Karpas-422 (cell line): ENCODE measurements around the gene ELAVL2. TPM values are rescaled to one million over a fixed set of nuclear protein-coding genes. Genes with fewer than 3 reads are reported as not detected.

Source experiments
- DNase-seq: peaks from one replicate; pipeline ENCODE4 v3.0.0-alpha.2; 2015
- H2AFZ ChIP-seq: fragments of 200-600 bp; sonication (generic); 2 replicates; pipeline ENCODE4 v1.6.1; 2014; ENCODE audit warnings: antibody characterized with exemption, low read length, mixed read lengths
- H3K27ac ChIP-seq: fragments of 200-600 bp; sonication (generic); 2 replicates; pipeline ENCODE4 v1.5.1; 2014; ENCODE audit warnings: mild to moderate bottlenecking, low read length, moderate library complexity
- H3K27me3 ChIP-seq: fragments of 200-600 bp; sonication (generic); 2 replicates; pipeline ENCODE4 v1.6.1; 2014; ENCODE audit warnings: low read length, mixed read lengths
- H3K36me3 ChIP-seq: fragments of 200-600 bp; sonication (generic); 2 replicates; pipeline ENCODE4 v1.6.1; 2014; ENCODE audit warnings: low read length, mixed read lengths; ENCODE audit not compliant: insufficient read depth
- H3K4me1 ChIP-seq: fragments of 200-600 bp; sonication (generic); 2 replicates; pipeline ENCODE4 v1.6.1; 2014; ENCODE audit warnings: mild to moderate bottlenecking, low read length, mixed read lengths
- H3K4me2 ChIP-seq: fragments of 200-600 bp; sonication (generic); 2 replicates; pipeline ENCODE4 v1.6.1; 2014; ENCODE audit warnings: low read length, low read depth, mild to moderate bottlenecking; ENCODE audit not compliant: poor library complexity, severe bottlenecking
- H3K4me3 ChIP-seq: fragments of 200-600 bp; sonication (generic); 2 replicates; pipeline ENCODE4 v1.5.1; 2014; ENCODE audit warnings: mild to moderate bottlenecking, antibody characterized with exemption, low read length, mixed read lengths
- H3K79me2 ChIP-seq: fragments of 200-600 bp; sonication (generic); 2 replicates; pipeline ENCODE4 v1.6.1; 2014; ENCODE audit warnings: mild to moderate bottlenecking, low read length, mixed read lengths
- H3K9ac ChIP-seq: fragments of 200-600 bp; sonication (generic); 2 replicates; pipeline ENCODE4 v1.6.0; 2014; ENCODE audit warnings: low read length
- H3K9me2 ChIP-seq: fragments of 200-600 bp; sonication (generic), shearing (Covaris generic); replicated peaks from 2 replicates; pipeline ENCODE4 v1.6.0; 2014; ENCODE audit warnings: mild to moderate bottlenecking, low read length, moderate library complexity; ENCODE audit not compliant: insufficient read depth
- H3K9me3 ChIP-seq: fragments of 300-700, 200-600 bp; sonication (generic); 2 replicates; pipeline ENCODE4 v1.6.1; 2014; ENCODE audit warnings: low read length, mixed read lengths
- H4K20me1 ChIP-seq: fragments of 200-600 bp; sonication (generic); 2 replicates; pipeline ENCODE4 v1.6.1; 2014; ENCODE audit warnings: mild to moderate bottlenecking, antibody characterized with exemption, low read length, low read depth; ENCODE audit not compliant: insufficient read depth
- total RNA-seq: library from RNA; depleted of rRNA; stranded (reverse); fragments of >200 nt; shearing (Covaris generic); gene quantifications from 2 replicates; pipeline ENCODE4 v1.2.3, GENCODE V29; 2014; ENCODE audit warnings: low replicate concordance

Gene ELAVL2
- total RNA-seq, 1 experiment from 2014 or later, result not detected

DNA sequence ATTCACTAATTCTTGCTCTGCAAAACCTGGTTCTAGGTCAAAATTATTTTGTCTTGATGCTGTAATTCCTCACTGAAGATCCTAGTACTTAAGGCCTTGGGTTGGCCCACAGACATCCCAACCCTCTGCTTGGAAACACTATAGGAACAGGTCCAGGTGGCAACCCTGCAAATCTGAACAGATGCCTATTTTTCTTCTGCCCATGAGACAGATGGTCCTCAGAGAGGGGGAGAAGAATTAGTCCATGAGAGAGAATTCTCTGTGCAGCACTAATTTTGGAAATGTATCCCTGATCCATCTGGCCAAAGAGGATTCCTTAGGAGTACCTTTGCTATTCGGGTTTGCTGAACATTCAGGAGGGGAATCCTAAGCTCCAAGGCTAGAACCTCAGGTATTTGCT is 156.3 kb downstream of the ELAVL2 start:
- Histone ChIP-seq H3K4me3 (no peak overlapping the region), H4K20me1 (no peaks in the 10 kb centered on the region), H3K9me3 (no peaks in the 10 kb centered on the region), H2AFZ (no peak overlapping the region), H3K79me2 (no peaks in the 10 kb centered on the region), H3K36me3 (no peaks in the 10 kb centered on the region), H3K27me3 (peaks cover 2% of the 10 kb centered on the region; the same call in 1 of the 2 replicates), H3K9ac (no peak overlapping the region), H3K9me2 (no peaks in the 10 kb centered on the region), H3K4me2 (no peak overlapping the region), H3K27ac (no peak overlapping the region), H3K4me1 (peaks cover 23% of the 10 kb centered on the region)
- no peak for DNase-seq

DNA sequence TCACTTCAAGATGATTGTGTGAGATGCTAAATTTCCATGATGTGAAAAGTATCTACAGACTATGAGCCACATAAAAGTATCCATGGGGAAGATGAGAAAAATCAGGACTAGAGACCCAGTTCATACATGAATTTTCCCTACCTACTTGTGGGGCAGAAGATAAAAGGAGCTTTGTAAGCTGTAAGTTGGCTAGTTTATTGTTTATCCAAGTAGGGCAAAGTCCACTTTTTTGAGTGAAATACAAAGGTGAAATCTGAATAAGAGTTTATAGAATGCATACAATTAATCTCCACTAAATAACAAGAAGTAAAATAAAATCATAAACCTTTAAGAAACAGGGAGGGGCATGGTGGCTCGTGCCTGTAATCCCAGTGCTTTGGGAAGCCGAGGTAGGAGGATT is 160.4 kb downstream of the ELAVL2 start:
- H3K9me2 ChIP-seq, result no peaks in the 10 kb centered on the region
- H3K4me2 ChIP-seq, result no peak overlapping the region
- H3K4me1 ChIP-seq, result peaks cover 13% of the 10 kb centered on the region
- no peak overlapping the region for H3K4me3 ChIP-seq
- H3K27ac ChIP-seq, result no peak overlapping the region
- no peaks in the 10 kb centered on the region for H4K20me1 ChIP-seq
- 0 out of 2 replicates have a peak, but pooled peaks cover 2% of the 10 kb centered on the region for H3K27me3 ChIP-seq
- H3K79me2 ChIP-seq, result no peaks in the 10 kb centered on the region
- H3K9me3 ChIP-seq, result no peaks in the 10 kb centered on the region
- no peak overlapping the region for H3K9ac ChIP-seq
- H3K36me3 ChIP-seq, result no peaks in the 10 kb centered on the region
- DNase-seq, result no peak
- no peak overlapping the region for H2AFZ ChIP-seq

DNA sequence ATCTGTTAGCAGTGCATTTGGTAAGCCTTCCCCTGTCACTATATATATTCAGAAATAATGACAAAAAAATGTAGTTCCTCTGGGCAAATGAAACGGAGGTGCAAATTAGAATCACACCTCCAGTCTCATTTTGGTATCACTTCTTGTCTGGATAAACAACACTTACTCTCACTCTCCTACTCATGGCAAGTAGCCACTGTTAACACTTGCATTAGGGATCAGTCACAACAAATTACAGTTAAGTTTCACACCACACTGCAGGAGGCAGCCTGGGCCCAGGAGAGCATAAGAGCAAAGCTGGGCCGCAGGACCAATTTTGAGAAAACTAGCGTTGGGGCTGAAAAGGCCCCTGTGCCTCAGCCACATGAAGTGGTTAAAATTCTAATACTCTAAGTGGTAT is 161.0 kb downstream of the ELAVL2 start:
- no peak overlapping the region for H3K9ac ChIP-seq
- no peaks in the 10 kb centered on the region for H3K9me2 ChIP-seq
- H3K4me2 ChIP-seq, result no peak overlapping the region
- no peaks in the 10 kb centered on the region for H3K9me3 ChIP-seq
- no peaks in the 10 kb centered on the region for H3K36me3 ChIP-seq
- no peak overlapping the region for H3K4me3 ChIP-seq
- H3K27me3 ChIP-seq, result 0 out of 2 replicates have a peak, but pooled peaks cover 2% of the 10 kb centered on the region
- H3K4me1 ChIP-seq, result peaks cover 13% of the 10 kb centered on the region
- no peak overlapping the region for H3K27ac ChIP-seq
- no peaks in the 10 kb centered on the region for H3K79me2 ChIP-seq
- no peaks in the 10 kb centered on the region for H4K20me1 ChIP-seq
- no peak overlapping the region for H2AFZ ChIP-seq
- no peak for DNase-seq

GRCh38 chr9:23663946-23664345 is 162.1 kb downstream of the ELAVL2 start:
- no peak overlapping the region for H3K9ac ChIP-seq
- no peaks in the 10 kb centered on the region for H3K9me3 ChIP-seq
- DNase-seq, result no peak
- no peaks in the 10 kb centered on the region for H3K27me3 ChIP-seq
- no peak overlapping the region for H3K4me3 ChIP-seq
- H3K36me3 ChIP-seq, result no peaks in the 10 kb centered on the region
- no peaks in the 10 kb centered on the region for H4K20me1 ChIP-seq
- peaks cover 14% of the 10 kb centered on the region for H3K4me1 ChIP-seq
- H3K27ac ChIP-seq, result no peak overlapping the region
- no peaks in the 10 kb centered on the region for H3K9me2 ChIP-seq
- no peak overlapping the region for H2AFZ ChIP-seq
- no peaks in the 10 kb centered on the region for H3K79me2 ChIP-seq
- H3K4me2 ChIP-seq, result no peak overlapping the region

- Histone ChIP-seq H3K79me2 (no peaks in the 10 kb centered on the region), H3K9ac (no peak overlapping the region), H3K9me2 (no peaks in the 10 kb centered on the region), H3K36me3 (no peaks in the 10 kb centered on the region), H3K9me3 (no peaks in the 10 kb centered on the region), H3K4me1 (peaks cover 14% of the 10 kb centered on the region), H3K27me3 (no peaks in the 10 kb centered on the region), H3K27ac (no peak overlapping the region), H2AFZ (no peak overlapping the region), H3K4me3 (no peak overlapping the region), H3K4me2 (no peak overlapping the region), H4K20me1 (no peaks in the 10 kb centered on the region)
- DNase-seq, result no peak
Observed at GRCh38 chr9:23663536-23663935, 162.5 kb downstream of the ELAVL2 start.

DNA sequence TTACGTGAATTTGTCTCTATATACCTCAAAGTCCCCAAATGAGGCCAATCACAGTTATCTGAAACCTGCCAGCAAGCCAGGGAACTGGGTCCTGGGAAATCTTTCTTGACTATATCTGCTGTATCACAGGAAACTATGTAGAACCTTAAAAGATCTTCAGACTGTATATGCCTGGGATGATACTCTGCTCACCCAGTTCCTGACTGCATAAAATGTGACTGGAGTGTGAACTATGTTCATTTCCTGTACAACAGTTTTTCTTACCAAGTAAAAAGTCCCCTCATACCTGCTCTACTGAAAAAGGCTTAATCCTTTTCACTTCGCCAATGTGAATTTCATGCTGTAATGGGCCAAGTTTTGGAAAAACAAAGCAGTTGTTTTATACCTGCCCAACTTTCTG is 162.9 kb downstream of the ELAVL2 start:
- no peak overlapping the region for H3K27ac ChIP-seq
- H3K9me2 ChIP-seq, result no peaks in the 10 kb centered on the region
- no peaks in the 10 kb centered on the region for H3K79me2 ChIP-seq
- H3K4me2 ChIP-seq, result no peak overlapping the region
- H3K27me3 ChIP-seq, result no peaks in the 10 kb centered on the region
- no peaks in the 10 kb centered on the region for H4K20me1 ChIP-seq
- H3K4me1 ChIP-seq, result peaks cover 13% of the 10 kb centered on the region
- no peak overlapping the region for H2AFZ ChIP-seq
- H3K4me3 ChIP-seq, result no peak overlapping the region
- no peak for DNase-seq
- H3K36me3 ChIP-seq, result no peaks in the 10 kb centered on the region
- H3K9me3 ChIP-seq, result no peaks in the 10 kb centered on the region
- no peak overlapping the region for H3K9ac ChIP-seq

DNA sequence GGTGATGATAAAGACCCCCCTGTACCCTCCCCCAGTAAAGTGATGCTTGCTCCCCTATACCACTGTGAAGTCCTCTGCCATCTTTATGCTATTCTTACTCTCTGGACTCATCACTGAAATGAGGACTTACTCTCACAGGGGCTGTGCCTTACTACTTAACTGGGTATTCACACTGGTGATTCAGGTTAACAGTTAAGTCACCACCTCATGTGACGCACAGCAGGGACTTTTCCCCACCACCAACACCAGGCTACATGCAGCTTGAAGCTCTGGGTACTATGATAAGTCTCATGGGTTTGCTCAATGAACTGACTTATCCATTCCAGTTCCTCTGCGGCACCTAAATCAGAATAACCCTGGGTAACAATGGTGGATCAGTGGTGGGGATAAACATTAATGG is 163.7 kb downstream of the ELAVL2 start:
- no peak overlapping the region for H3K9ac ChIP-seq
- H3K27me3 ChIP-seq, result no peaks in the 10 kb centered on the region
- H2AFZ ChIP-seq, result no peak overlapping the region
- H3K27ac ChIP-seq, result no peak overlapping the region
- no peaks in the 10 kb centered on the region for H3K36me3 ChIP-seq
- H3K4me3 ChIP-seq, result no peak overlapping the region
- H3K9me2 ChIP-seq, result no peaks in the 10 kb centered on the region
- H3K9me3 ChIP-seq, result no peaks in the 10 kb centered on the region
- H4K20me1 ChIP-seq, result no peaks in the 10 kb centered on the region
- no peaks in the 10 kb centered on the region for H3K79me2 ChIP-seq
- peaks cover 11% of the 10 kb centered on the region for H3K4me1 ChIP-seq
- no peak for DNase-seq
- no peak overlapping the region for H3K4me2 ChIP-seq

- peaks cover 11% of the 10 kb centered on the region for H3K4me1 ChIP-seq
- H3K9me3 ChIP-seq, result no peaks in the 10 kb centered on the region
- H3K27ac ChIP-seq, result no peak overlapping the region
- no peaks in the 10 kb centered on the region for H4K20me1 ChIP-seq
- H3K79me2 ChIP-seq, result no peaks in the 10 kb centered on the region
- H3K4me2 ChIP-seq, result peak overlapping the region; percentile 60
- H3K27me3 ChIP-seq, result no peaks in the 10 kb centered on the region
- no peak for DNase-seq
- peak overlapping the region; percentile 83; the same call in 1 of the 2 replicates for H2AFZ ChIP-seq
- no peaks in the 10 kb centered on the region for H3K36me3 ChIP-seq
- no peak overlapping the region for H3K9ac ChIP-seq
- peak overlapping the region; percentile 47; the same call in 1 of the 2 replicates for H3K4me3 ChIP-seq
- no peaks in the 10 kb centered on the region for H3K9me2 ChIP-seq
Observed at GRCh38 chr9:23659346-23660006, 166.6 kb downstream of the ELAVL2 start.
